ENCODE measurements around the gene UNK. TPM values are rescaled to one million over a fixed set of nuclear protein-coding genes. Genes with fewer than 3 reads are reported as not detected.
A peak's percentile ranks its signal among the peaks of the same experiment; 100 is the strongest.

Gene UNK
- total RNA-seq, 1 experiment from 2014 or later: 35.4 TPM

DNA sequence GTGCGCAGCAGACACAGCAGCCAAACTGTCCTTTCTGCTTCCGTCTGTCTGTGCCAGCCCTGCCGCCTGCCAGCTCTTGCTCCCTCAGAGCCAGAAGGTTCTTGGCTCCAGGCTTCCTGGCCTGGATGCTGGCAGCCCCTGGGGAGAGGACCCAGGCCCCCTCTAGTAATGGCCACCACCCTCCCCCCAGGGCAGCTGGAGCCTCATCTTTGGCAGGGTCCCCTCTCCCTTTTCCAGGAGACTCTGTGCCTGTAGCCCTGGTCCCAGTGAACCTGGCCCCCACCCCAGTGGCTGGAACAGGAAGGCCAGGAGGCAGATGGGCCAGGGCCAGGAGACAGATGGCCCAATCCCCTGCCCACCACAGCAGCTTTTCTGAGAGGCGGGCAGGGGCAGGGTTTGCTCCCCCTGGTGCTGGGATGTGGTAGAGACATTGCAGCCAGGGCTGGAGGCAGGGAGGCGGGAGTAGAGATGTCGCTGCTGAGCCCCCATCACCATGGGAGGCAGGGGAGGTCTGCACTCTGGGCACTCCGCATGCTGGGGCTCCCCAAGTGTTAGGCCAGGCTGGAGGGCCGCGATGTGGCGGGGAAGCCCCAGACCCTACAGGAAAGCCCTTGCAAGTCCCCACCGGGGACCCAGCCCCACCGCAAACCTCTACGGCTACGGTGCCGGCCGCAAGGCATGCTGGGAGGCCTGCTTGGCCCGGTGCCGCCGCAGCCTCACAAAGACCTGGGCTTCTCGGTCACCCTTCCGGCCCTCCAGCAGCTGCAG is 42.9 kb downstream of the UNK start:
- DNase-seq (ENCODE audit: low spot score) (peak; percentile 91), ATAC-seq (peak; percentile 74)
- Mint-ChIP-seq H3K27ac (peak overlapping the region; percentile 63; the same call in 1 of the 2 replicates), H3K9me3 (no peaks in the 10 kb centered on the region), H3K4me3 (peak overlapping the region; percentile 47), H3K27me3 (ENCODE audit: low read depth) (no peaks in the 10 kb centered on the region), H3K36me3 (peaks cover 5% of the 10 kb centered on the region; the same call in 1 of the 2 replicates), H3K4me1 (peaks cover 27% of the 10 kb centered on the region)
- ChIA-PET CTCF (interaction anchor here (0.6 to 5.5 kb wide), 46 partner anchors 9 to 866 kb away, joined by 3 to 180 read pairs (median 4); partner anchors contain the start of genes GALK1, TRIM47, TRIM65 and UNC13D), POLR2A (interaction anchor here (0.6 to 1.7 kb wide), 6 partner anchors 11 to 74 kb away, joined by 3 to 4 read pairs (median 4); partner anchors contain the start of genes UNC13D, UNK and WBP2)
- TF ChIP-seq, protein P1, sequence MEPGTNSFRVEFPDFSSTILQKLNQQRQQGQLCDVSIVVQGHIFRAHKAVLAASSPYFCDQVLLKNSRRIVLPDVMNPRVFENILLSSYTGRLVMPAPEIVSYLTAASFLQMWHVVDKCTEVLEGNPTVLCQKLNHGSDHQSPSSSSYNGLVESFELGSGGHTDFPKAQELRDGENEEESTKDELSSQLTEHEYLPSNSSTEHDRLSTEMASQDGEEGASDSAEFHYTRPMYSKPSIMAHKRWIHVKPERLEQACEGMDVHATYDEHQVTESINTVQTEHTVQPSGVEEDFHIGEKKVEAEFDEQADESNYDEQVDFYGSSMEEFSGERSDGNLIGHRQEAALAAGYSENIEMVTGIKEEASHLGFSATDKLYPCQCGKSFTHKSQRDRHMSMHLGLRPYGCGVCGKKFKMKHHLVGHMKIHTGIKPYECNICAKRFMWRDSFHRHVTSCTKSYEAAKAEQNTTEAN (CRISPR knock-in tag; IDR thresholded peaks at IDR 0.05): no peak
- no peak for TF ChIP-seq SP1 (CRISPR knock-in tag; conservative IDR thresholded peaks at IDR 0.05)
- TF ChIP-seq PRDM15 (CRISPR knock-in tag; IDR thresholded peaks at IDR 0.05): no peak
- no peak for TF ChIP-seq RORB (CRISPR knock-in tag; IDR thresholded peaks at IDR 0.05)
- TF ChIP-seq HMGA2 (CRISPR knock-in tag; IDR thresholded peaks at IDR 0.05): no peak
- TF ChIP-seq ZNF317 (CRISPR knock-in tag; IDR thresholded peaks at IDR 0.05; ENCODE audit: borderline replicate concordance, low read depth): no peak
- no peak for TF ChIP-seq CDX4 (CRISPR knock-in tag; IDR thresholded peaks at IDR 0.05; ENCODE audit: borderline replicate concordance)
- no peak for TF ChIP-seq KAT7 (CRISPR knock-in tag; IDR thresholded peaks at IDR 0.05; ENCODE audit: borderline replicate concordance)
- TF ChIP-seq ELF4 (CRISPR knock-in tag; IDR thresholded peaks at IDR 0.05; ENCODE audit: low read depth): no peak
- TF ChIP-seq TEAD1 (CRISPR knock-in tag; IDR thresholded peaks at IDR 0.05): no peak
- peak; percentile 0; the same call in 1 of the 2 replicates for TF ChIP-seq ZNF423 (CRISPR knock-in tag; IDR thresholded peaks at IDR 0.05)
- TF ChIP-seq ZNF263 (CRISPR knock-in tag; IDR thresholded peaks at IDR 0.05; ENCODE audit: low read depth): no peak
- peak; percentile 45; the same call in 1 of the 2 replicates for TF ChIP-seq ZNF121 (CRISPR knock-in tag; IDR thresholded peaks at IDR 0.05)
- TF ChIP-seq ATF3 (CRISPR knock-in tag; conservative IDR thresholded peaks at IDR 0.05): no peak
- TF ChIP-seq ZNF281 (CRISPR knock-in tag; IDR thresholded peaks at IDR 0.05): 0 out of 2 replicates have a peak, but pooled peaks have one; percentile 40
- TF ChIP-seq EMX1 (CRISPR knock-in tag; IDR thresholded peaks at IDR 0.05): no peak
- TF ChIP-seq, protein P2, sequence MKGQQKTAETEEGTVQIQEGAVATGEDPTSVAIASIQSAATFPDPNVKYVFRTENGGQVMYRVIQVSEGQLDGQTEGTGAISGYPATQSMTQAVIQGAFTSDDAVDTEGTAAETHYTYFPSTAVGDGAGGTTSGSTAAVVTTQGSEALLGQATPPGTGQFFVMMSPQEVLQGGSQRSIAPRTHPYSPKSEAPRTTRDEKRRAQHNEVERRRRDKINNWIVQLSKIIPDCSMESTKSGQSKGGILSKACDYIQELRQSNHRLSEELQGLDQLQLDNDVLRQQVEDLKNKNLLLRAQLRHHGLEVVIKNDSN (CRISPR knock-in tag; IDR thresholded peaks at IDR 0.05): no peak
- no peak for TF ChIP-seq FOXJ3 (CRISPR knock-in tag; IDR thresholded peaks at IDR 0.05; ENCODE audit: borderline replicate concordance)
- no peak for TF ChIP-seq MXD4 (CRISPR knock-in tag; IDR thresholded peaks at IDR 0.05; ENCODE audit: borderline replicate concordance)
- no peak for TF ChIP-seq NFATC4 (CRISPR knock-in tag; IDR thresholded peaks at IDR 0.05)
- TF ChIP-seq, protein P3, sequence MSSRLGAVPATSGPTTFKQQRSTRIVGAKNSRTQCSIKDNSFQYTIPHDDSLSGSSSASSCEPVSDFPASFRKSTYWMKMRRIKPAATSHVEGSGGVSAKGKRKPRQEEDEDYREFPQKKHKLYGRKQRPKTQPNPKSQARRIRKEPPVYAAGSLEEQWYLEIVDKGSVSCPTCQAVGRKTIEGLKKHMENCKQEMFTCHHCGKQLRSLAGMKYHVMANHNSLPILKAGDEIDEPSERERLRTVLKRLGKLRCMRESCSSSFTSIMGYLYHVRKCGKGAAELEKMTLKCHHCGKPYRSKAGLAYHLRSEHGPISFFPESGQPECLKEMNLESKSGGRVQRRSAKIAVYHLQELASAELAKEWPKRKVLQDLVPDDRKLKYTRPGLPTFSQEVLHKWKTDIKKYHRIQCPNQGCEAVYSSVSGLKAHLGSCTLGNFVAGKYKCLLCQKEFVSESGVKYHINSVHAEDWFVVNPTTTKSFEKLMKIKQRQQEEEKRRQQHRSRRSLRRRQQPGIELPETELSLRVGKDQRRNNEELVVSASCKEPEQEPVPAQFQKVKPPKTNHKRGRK (CRISPR knock-in tag; IDR thresholded peaks at IDR 0.05; ENCODE audit: borderline replicate concordance): no peak
- no peak for TF ChIP-seq FOXP4 (CRISPR knock-in tag; IDR thresholded peaks at IDR 0.05)
- peak; percentile 79; the same call in 1 of the 2 replicates for TF ChIP-seq FOXP1 (CRISPR knock-in tag; IDR thresholded peaks at IDR 0.05; ENCODE audit: borderline replicate concordance)
- 0 out of 2 replicates have a peak, but pooled peaks have one; percentile 35 for TF ChIP-seq PRRX2 (CRISPR knock-in tag; IDR thresholded peaks at IDR 0.05)

Data from WTC11 (cell line).